ENCODE measurements around the gene RAB14. TPM values are rescaled to one million over a fixed set of nuclear protein-coding genes. Genes with fewer than 3 reads are reported as not detected.
A peak's percentile ranks its signal among the peaks of the same experiment; 100 is the strongest.

Gene RAB14
- total and polyA plus RNA-seq, 7 experiments from 2014 or later = 30.5 to 66.5 (median 46.4) TPM

DNA sequence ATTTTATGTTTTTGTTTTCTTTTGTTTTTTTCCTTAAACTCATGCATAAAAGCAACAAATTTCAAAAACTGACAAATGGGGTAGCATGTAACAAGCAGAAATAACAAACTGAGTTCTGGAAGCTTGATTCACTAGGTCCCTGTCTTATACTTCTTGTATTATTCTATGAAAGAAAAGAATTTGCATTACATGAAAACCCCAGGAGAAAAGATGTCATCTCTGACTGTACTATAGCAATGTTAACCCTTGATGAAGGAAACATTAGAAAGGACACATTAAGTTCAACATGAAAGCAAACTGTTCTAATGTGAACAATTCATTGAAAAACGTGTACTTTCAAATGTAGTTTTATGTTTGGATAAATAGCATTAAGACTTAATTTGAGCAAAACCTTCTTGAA, 9.2 kb downstream of the RAB14 start:
- Mint-ChIP-seq H3K9me3 (no peaks in the 10 kb centered on the region), H3K27ac (peak overlapping the region in 8 of 9 donors; percentile 4 to 85 (median 64)), H3K36me3 (peaks cover 0 to 5% (median 4%) of the 10 kb centered on the region in 5 donors), H3K4me1 (peaks cover 47 to 96% (median 92%) of the 10 kb centered on the region in 7 donors), H3K4me3 (peak overlapping the region in 6 of 10 donors; percentile 14 to 79 (median 33)), H3K27me3 (no peaks in the 10 kb centered on the region)
- Histone ChIP-seq H3K4me1 (ENCODE audit: control insufficient read depth in 2 of 2, insufficient read depth in 2 of 2, low read length in 2 of 2) (peaks cover 32 to 43% of the 10 kb centered on the region in 2 donors), H3K4me3 (ENCODE audit: low read length) (no peak overlapping the region), H3K36me3 (ENCODE audit: control insufficient read depth in 2 of 3, insufficient read depth in 3 of 3, low read length in 3 of 3) (no peaks in the 10 kb centered on the region), H3K27me3 (ENCODE audit: control insufficient read depth in 2 of 2, insufficient read depth in 2 of 2, low read length in 2 of 2) (no peaks in the 10 kb centered on the region), H3K27ac (ENCODE audit: low read depth, low read length) (peak overlapping the region; percentile 40), H3K9me3 (ENCODE audit: control insufficient read depth in 2 of 3, low read length in 3 of 3) (no peaks in the 10 kb centered on the region)
- DNase-seq (no peak), ATAC-seq (no peak)
- ChIA-PET CTCF (interaction anchor here (0.6 kb wide), 1 partner anchor 42 kb away, joined by 3 read pairs; no protein-coding TSS in a partner anchor), POLR2A (interaction anchor here (1.5 kb wide), 1 partner anchor 9 kb away, joined by 7 read pairs; the partner anchor contains the start of gene RAB14)
- intact Hi-C loops (cut with micrococcal nuclease) = loop anchor here in 1 of 2 donors (1.0 kb wide), 1 partner anchor 9 kb away; the partner anchor contains the start of gene RAB14

GRCh38 chr9:121191235-121191634, 10.4 kb downstream of the RAB14 start:
- peaks cover 42 to 93% (median 89%) of the 10 kb centered on the region in 7 donors for H3K4me1 Mint-ChIP-seq
- H3K9me3 Mint-ChIP-seq = no peaks in the 10 kb centered on the region
- H3K27ac Mint-ChIP-seq = peak overlapping the region in 6 of 9 donors; percentile 23 to 77 (median 60)
- H3K4me3 ChIP-seq (ENCODE audit: low read length) = no peak overlapping the region
- no peak for ATAC-seq
- peak overlapping the region in 4 of 10 donors; percentile 1 to 79 (median 30) for H3K4me3 Mint-ChIP-seq
- no peaks in the 10 kb centered on the region for H3K27me3 Mint-ChIP-seq
- no peaks in the 10 kb centered on the region for H3K27me3 ChIP-seq (ENCODE audit: control insufficient read depth in 2 of 2, insufficient read depth in 2 of 2, low read length in 2 of 2)
- H3K9me3 ChIP-seq (ENCODE audit: control insufficient read depth in 2 of 3, low read length in 3 of 3) = no peaks in the 10 kb centered on the region
- H3K4me1 ChIP-seq (ENCODE audit: control insufficient read depth in 2 of 2, insufficient read depth in 2 of 2, low read length in 2 of 2) = peaks cover 23 to 36% of the 10 kb centered on the region in 2 donors
- ChIA-PET CTCF (interaction anchor here (1.3 kb wide), 1 partner anchor 9 kb away, joined by 4 read pairs; no protein-coding TSS in a partner anchor), POLR2A (no interaction called here)
- peaks cover 0 to 5% (median 4%) of the 10 kb centered on the region in 3 experiments for H3K36me3 ChIP-seq (ENCODE audit: control insufficient read depth in 2 of 3, insufficient read depth in 3 of 3, low read length in 3 of 3)
- peaks cover 0 to 9% (median 7%) of the 10 kb centered on the region in 5 donors for H3K36me3 Mint-ChIP-seq
- no peak for DNase-seq
- intact Hi-C loops (cut with micrococcal nuclease) = no loop called here
- H3K27ac ChIP-seq (ENCODE audit: low read depth, low read length) = peak overlapping the region; percentile 7

GRCh38 chr9:121189660-121190059, 12.0 kb downstream of the RAB14 start:
- peaks cover 0 to 18% (median 12%) of the 10 kb centered on the region in 5 donors for H3K36me3 Mint-ChIP-seq
- Histone ChIP-seq H3K36me3 (ENCODE audit: control insufficient read depth in 2 of 3, insufficient read depth in 3 of 3, low read length in 3 of 3) (peaks cover 3 to 13% (median 11%) of the 10 kb centered on the region in 3 experiments), H3K4me1 (ENCODE audit: control insufficient read depth in 2 of 2, insufficient read depth in 2 of 2, low read length in 2 of 2) (peaks cover 29 to 37% of the 10 kb centered on the region in 2 donors), H3K4me3 (ENCODE audit: low read length) (no peak overlapping the region), H3K9me3 (ENCODE audit: control insufficient read depth in 2 of 3, low read length in 3 of 3) (no peaks in the 10 kb centered on the region), H3K27ac (ENCODE audit: low read depth, low read length) (peak overlapping the region; percentile 33), H3K27me3 (ENCODE audit: control insufficient read depth in 2 of 2, insufficient read depth in 2 of 2, low read length in 2 of 2) (no peaks in the 10 kb centered on the region)
- H3K4me1 Mint-ChIP-seq = peaks cover 44 to 93% (median 89%) of the 10 kb centered on the region in 7 donors
- ChIA-PET CTCF (interaction anchor here (1.7 kb wide), 1 partner anchor 17 kb away, joined by 5 read pairs; no protein-coding TSS in a partner anchor), POLR2A (interaction anchor here (6.5 kb wide), 1 partner anchor 11 kb away, joined by 45 read pairs; the partner anchor contains the start of gene RAB14)
- DNase-seq (no peak), ATAC-seq (no peak)
- no peaks in the 10 kb centered on the region for H3K27me3 Mint-ChIP-seq
- H3K9me3 Mint-ChIP-seq = no peaks in the 10 kb centered on the region
- intact Hi-C loops (cut with micrococcal nuclease) = loop anchor here in 1 of 2 donors (1.0 kb wide), 1 partner anchor 8 kb away; no protein-coding TSS in a partner anchor
- peak overlapping the region in 2 of 10 donors; percentile 20 to 60 for H3K4me3 Mint-ChIP-seq
- peak overlapping the region in 6 of 9 donors; percentile 8 to 84 (median 59) for H3K27ac Mint-ChIP-seq

DNA sequence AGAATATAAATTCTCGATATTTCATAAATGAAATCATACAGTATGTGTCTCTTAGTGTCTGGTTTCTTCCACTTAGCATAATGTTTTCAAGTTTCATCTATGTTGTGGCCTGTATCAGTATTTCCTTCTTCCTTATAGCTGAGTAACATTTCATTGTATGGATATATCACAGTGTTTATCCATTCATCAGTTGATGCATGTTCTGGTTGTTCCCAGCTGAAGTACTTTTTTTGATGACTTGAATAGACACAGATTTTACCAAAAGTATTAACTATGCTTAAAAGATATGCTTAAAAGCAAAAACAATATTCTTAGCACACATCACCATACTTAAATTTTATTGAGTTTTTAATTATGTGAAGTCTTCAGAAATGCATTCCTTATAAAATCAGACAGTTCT, 12.7 kb downstream of the RAB14 start:
- Histone ChIP-seq H3K36me3 (ENCODE audit: control insufficient read depth in 2 of 3, insufficient read depth in 3 of 3, low read length in 3 of 3) (peaks cover 3 to 13% (median 11%) of the 10 kb centered on the region in 3 experiments), H3K9me3 (ENCODE audit: control insufficient read depth in 2 of 3, low read length in 3 of 3) (no peaks in the 10 kb centered on the region), H3K4me1 (ENCODE audit: control insufficient read depth in 2 of 2, insufficient read depth in 2 of 2, low read length in 2 of 2) (peaks cover 27 to 30% of the 10 kb centered on the region in 2 donors), H3K27ac (ENCODE audit: low read depth, low read length) (peak overlapping the region; percentile 48), H3K4me3 (ENCODE audit: low read length) (no peak overlapping the region), H3K27me3 (ENCODE audit: control insufficient read depth in 2 of 2, insufficient read depth in 2 of 2, low read length in 2 of 2) (no peaks in the 10 kb centered on the region)
- ChIA-PET CTCF (interaction anchor here (1.0 kb wide), 1 partner anchor 53 kb away, joined by 3 read pairs; no protein-coding TSS in a partner anchor), POLR2A (interaction anchor here (6.5 kb wide), 1 partner anchor 11 kb away, joined by 45 read pairs; the partner anchor contains the start of gene RAB14)
- H3K27me3 Mint-ChIP-seq = no peaks in the 10 kb centered on the region
- H3K36me3 Mint-ChIP-seq = peaks cover 0 to 18% (median 13%) of the 10 kb centered on the region in 5 donors
- peaks cover 40 to 93% (median 89%) of the 10 kb centered on the region in 7 donors for H3K4me1 Mint-ChIP-seq
- H3K9me3 Mint-ChIP-seq = no peaks in the 10 kb centered on the region
- intact Hi-C loops (cut with micrococcal nuclease) = loop anchor here in 1 of 2 donors (1.0 kb wide), 1 partner anchor 8 kb away; no protein-coding TSS in a partner anchor
- ATAC-seq (no peak), DNase-seq (no peak)
- no peak overlapping the region for H3K4me3 Mint-ChIP-seq
- peak overlapping the region in 8 of 9 donors; percentile 1 to 78 (median 58) for H3K27ac Mint-ChIP-seq

DNA sequence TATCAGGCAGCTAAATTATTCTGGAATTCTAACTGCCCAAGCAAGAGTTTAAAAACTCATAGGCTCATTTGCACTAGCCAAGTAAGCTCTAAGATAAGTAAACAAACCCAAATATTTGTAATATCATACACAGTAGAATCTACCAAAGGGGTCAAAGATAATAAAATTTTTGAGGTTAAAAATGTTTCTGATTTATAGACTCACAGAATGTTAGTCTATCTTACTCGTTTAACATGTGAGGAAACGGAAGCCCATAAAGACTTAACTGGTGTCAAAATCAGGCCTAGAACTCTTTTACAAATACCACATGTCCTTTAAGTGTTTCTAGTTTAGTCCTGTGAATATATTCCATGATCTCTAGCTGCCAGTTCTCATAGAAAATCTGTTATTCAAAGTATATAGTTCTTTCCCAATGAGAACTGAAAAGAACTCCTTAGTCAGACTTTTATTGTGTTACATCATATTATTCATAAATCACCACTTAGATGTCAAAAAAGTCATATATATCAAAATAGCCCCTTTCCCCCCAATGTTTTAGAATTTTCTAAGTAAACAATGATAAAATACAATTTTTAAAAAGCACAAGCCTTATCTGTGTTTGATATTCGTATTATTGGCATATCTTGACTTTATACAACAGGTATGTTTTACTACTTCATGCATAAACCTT, 13.9 kb downstream of the RAB14 start:
- Mint-ChIP-seq H3K4me1 (peaks cover 36 to 92% (median 88%) of the 10 kb centered on the region in 7 donors), H3K9me3 (no peaks in the 10 kb centered on the region), H3K27me3 (no peaks in the 10 kb centered on the region), H3K36me3 (peaks cover 5 to 23% (median 19%) of the 10 kb centered on the region in 5 donors), H3K27ac (peak overlapping the region in 8 of 9 donors; percentile 26 to 93 (median 49)), H3K4me3 (peak overlapping the region in 2 of 10 donors; percentile 3 to 9)
- ChIA-PET CTCF (interaction anchor here (0.7 to 1.4 kb wide), 3 partner anchors 18 to 431 kb away, joined by 3 to 4 read pairs (median 3); no protein-coding TSS in a partner anchor), POLR2A (interaction anchor here (0.7 to 6.5 kb wide), 3 partner anchors 13 to 62 kb away, joined by 3 to 45 read pairs (median 9); partner anchors contain the start of gene RAB14)
- Histone ChIP-seq H3K27me3 (ENCODE audit: control insufficient read depth in 2 of 2, insufficient read depth in 2 of 2, low read length in 2 of 2) (no peaks in the 10 kb centered on the region), H3K9me3 (ENCODE audit: control insufficient read depth in 2 of 3, low read length in 3 of 3) (no peaks in the 10 kb centered on the region), H3K4me3 (ENCODE audit: low read length) (no peak overlapping the region), H3K27ac (ENCODE audit: low read depth, low read length) (no peak overlapping the region), H3K4me1 (ENCODE audit: control insufficient read depth in 2 of 2, insufficient read depth in 2 of 2, low read length in 2 of 2) (peaks cover 27% of the 10 kb centered on the region in 2 donors), H3K36me3 (ENCODE audit: control insufficient read depth in 2 of 3, insufficient read depth in 3 of 3, low read length in 3 of 3) (peaks cover 6 to 18% (median 11%) of the 10 kb centered on the region in 3 experiments)
- no peak for ATAC-seq
- intact Hi-C loops (cut with micrococcal nuclease) = loop anchor here in 1 of 2 donors (1.0 kb wide), 1 partner anchor 10 kb away; no protein-coding TSS in a partner anchor
- DNase-seq = no peak

DNA sequence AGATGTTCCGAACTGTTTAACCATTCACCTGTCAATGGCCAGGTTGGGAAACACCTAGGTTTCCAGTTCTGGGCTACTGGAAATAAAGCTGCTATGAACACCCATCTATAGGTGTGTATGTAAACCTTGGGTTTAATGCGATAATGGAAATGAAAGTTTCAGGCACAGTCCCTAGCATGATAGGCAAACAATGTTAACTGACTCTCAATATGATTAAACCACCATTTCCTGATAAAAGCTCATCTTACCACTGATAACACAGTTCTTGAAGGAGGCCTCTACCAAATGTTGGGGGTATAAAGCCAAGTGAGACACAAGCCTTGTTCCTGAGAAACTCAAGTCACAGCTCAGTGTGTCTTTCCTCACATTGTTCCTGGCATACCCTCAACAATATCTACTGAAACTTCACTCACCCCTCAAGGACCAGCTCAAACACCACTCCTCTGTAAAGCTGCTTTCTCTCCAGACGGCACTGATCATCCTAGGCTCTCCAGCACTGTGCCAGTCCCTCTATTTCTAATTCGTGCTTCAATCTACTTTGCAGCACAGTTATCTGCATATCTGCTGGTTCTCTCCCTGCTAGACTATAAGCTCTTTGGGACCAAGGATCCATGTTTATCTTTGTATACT, 15.8 kb downstream of the RAB14 start:
- ATAC-seq = peak; percentile 18
- peak overlapping the region in 5 of 10 donors; percentile 29 to 47 (median 36) for H3K4me3 Mint-ChIP-seq
- peaks cover 20 to 23% of the 10 kb centered on the region in 2 donors for H3K4me1 ChIP-seq (ENCODE audit: control insufficient read depth in 2 of 2, insufficient read depth in 2 of 2, low read length in 2 of 2)
- POLR2A ChIA-PET = interaction anchor here (0.6 to 6.5 kb wide), 4 partner anchors 14 to 1747 kb away, joined by 3 to 45 read pairs (median 6); partner anchors contain the start of gene RAB14
- peaks cover 12 to 26% (median 18%) of the 10 kb centered on the region in 3 experiments for H3K36me3 ChIP-seq (ENCODE audit: control insufficient read depth in 2 of 3, insufficient read depth in 3 of 3, low read length in 3 of 3)
- no peaks in the 10 kb centered on the region for H3K27me3 ChIP-seq (ENCODE audit: control insufficient read depth in 2 of 2, insufficient read depth in 2 of 2, low read length in 2 of 2)
- no peak overlapping the region for H3K4me3 ChIP-seq (ENCODE audit: low read length)
- peak overlapping the region; percentile 31 to 93 (median 86) for H3K27ac Mint-ChIP-seq
- intact Hi-C loops (cut with micrococcal nuclease) = loop anchor here (1.0 kb wide), 3 partner anchors 7 to 14 kb away; no protein-coding TSS in a partner anchor
- H3K9me3 Mint-ChIP-seq = no peaks in the 10 kb centered on the region
- H3K27me3 Mint-ChIP-seq = no peaks in the 10 kb centered on the region
- peaks cover 5 to 34% (median 30%) of the 10 kb centered on the region in 5 donors for H3K36me3 Mint-ChIP-seq
- H3K27ac ChIP-seq (ENCODE audit: low read depth, low read length) = peak overlapping the region; percentile 45
- CTCF ChIA-PET = interaction anchor here (1.1 to 2.2 kb wide), 3 partner anchors 11 to 27 kb away, joined by 5 to 6 read pairs (median 6); no protein-coding TSS in a partner anchor
- no peak for DNase-seq
- peaks cover 28 to 84% (median 75%) of the 10 kb centered on the region in 7 donors for H3K4me1 Mint-ChIP-seq
- no peaks in the 10 kb centered on the region for H3K9me3 ChIP-seq (ENCODE audit: control insufficient read depth in 2 of 3, low read length in 3 of 3)

Measured in naive thymus-derived CD4-positive, alpha-beta T cell (primary cell).